Globus pallidus (tissue), 1 donor: ENCODE measurements around the gene ARHGAP26.

ENCODE experiments used
- DNase-seq: peaks from one replicate; pipeline ENCODE4 v3.0.0-alpha.2; 2015; ENCODE audit warnings: low spot score

ARHGAP26 gene

GRCh38 chr5:143207563-143208364 lies 437.6 kb downstream of the ARHGAP26 start:
- no peak for DNase-seq

- no peak for DNase-seq
Observed at GRCh38 chr5:143208365-143208641, 438.1 kb downstream of the ARHGAP26 start.

GRCh38 chr5:143208781-143209510 lies 438.8 kb downstream of the ARHGAP26 start:
- no peak for DNase-seq

GRCh38 chr5:143209881-143210395 lies 439.8 kb downstream of the ARHGAP26 start:
- DNase-seq = no peak

GRCh38 chr5:143210576-143210975 lies 440.4 kb downstream of the ARHGAP26 start:
- no peak for DNase-seq

- no peak for DNase-seq
Observed at GRCh38 chr5:143212261-143212660, 442.1 kb downstream of the ARHGAP26 start.

GRCh38 chr5:143213231-143213850 lies 443.2 kb downstream of the ARHGAP26 start:
- peak; percentile 19 for DNase-seq

- DNase-seq = no peak
Observed at GRCh38 chr5:143213851-143214363, 443.7 kb downstream of the ARHGAP26 start.

- no peak for DNase-seq
Observed at GRCh38 chr5:143214458-143214857, 444.3 kb downstream of the ARHGAP26 start.

GRCh38 chr5:143214890-143215289 lies 444.7 kb downstream of the ARHGAP26 start:
- no peak for DNase-seq

GRCh38 chr5:143215690-143216089 lies 445.5 kb downstream of the ARHGAP26 start:
- no peak for DNase-seq

GRCh38 chr5:143216211-143216610 lies 446.0 kb downstream of the ARHGAP26 start:
- no peak for DNase-seq

GRCh38 chr5:143217065-143217803 lies 447.1 kb downstream of the ARHGAP26 start:
- DNase-seq = no peak

- no peak for DNase-seq
Observed at GRCh38 chr5:143217804-143218160, 447.6 kb downstream of the ARHGAP26 start.

- no peak for DNase-seq
Observed at GRCh38 chr5:143218517-143219170, 448.5 kb downstream of the ARHGAP26 start.

GRCh38 chr5:143219696-143220095 lies 449.5 kb downstream of the ARHGAP26 start:
- no peak for DNase-seq

- no peak for DNase-seq
Observed at GRCh38 chr5:143220748-143221251, 450.6 kb downstream of the ARHGAP26 start.

GRCh38 chr5:143222287-143223231 lies 452.4 kb downstream of the ARHGAP26 start:
- DNase-seq = peak; percentile 29

GRCh38 chr5:143224672-143225071 lies 454.5 kb downstream of the ARHGAP26 start:
- DNase-seq = no peak

GRCh38 chr5:143225511-143225910 lies 455.3 kb downstream of the ARHGAP26 start:
- DNase-seq = no peak
